GM19468 (cell line): ENCODE results near the gene GATA5.

ENCODE experiments used
- ATAC-seq: cut with Tn5 transposase; IDR thresholded peaks from one replicate; pipeline ENCODE4 v1.9.1; 2021; ENCODE audit warnings: mild to moderate bottlenecking, moderate library complexity, moderate number of reproducible peaks; ENCODE audit not compliant: unreplicated experiment; ENCODE audit errors: extremely low read depth

The GATA5 gene

GRCh38 chr20:62458275-62459251, 17.2 kb downstream of the GATA5 start:
- no peak for ATAC-seq

GRCh38 chr20:62457831-62458230, 18.0 kb downstream of the GATA5 start:
- ATAC-seq = no peak

- ATAC-seq = no peak
These were observed 18.7 kb downstream of the GATA5 start for GRCh38 chr20:62457098-62457497.

GRCh38 chr20:62455929-62456328, 19.9 kb downstream of the GATA5 start:
- no peak for ATAC-seq

GRCh38 chr20:62454904-62455636, 20.7 kb downstream of the GATA5 start:
- no peak for ATAC-seq

GRCh38 chr20:62453186-62453808, 22.5 kb downstream of the GATA5 start:
- no peak for ATAC-seq

- no peak for ATAC-seq
These were observed 23.2 kb downstream of the GATA5 start for GRCh38 chr20:62452475-62453095.

- ATAC-seq = no peak
These were observed 23.8 kb downstream of the GATA5 start for GRCh38 chr20:62451970-62452369.

GRCh38 chr20:62451156-62451767, 24.5 kb downstream of the GATA5 start:
- no peak for ATAC-seq

GRCh38 chr20:62449951-62450691, 25.7 kb downstream of the GATA5 start:
- no peak for ATAC-seq

- ATAC-seq = no peak
These were observed 27.0 kb downstream of the GATA5 start for GRCh38 chr20:62448788-62449187.

- no peak for ATAC-seq
These were observed 27.8 kb downstream of the GATA5 start for GRCh38 chr20:62448038-62448437.

GRCh38 chr20:62446888-62447869, 28.6 kb downstream of the GATA5 start:
- ATAC-seq = no peak

GRCh38 chr20:62446481-62446880, 29.3 kb downstream of the GATA5 start:
- no peak for ATAC-seq

- no peak for ATAC-seq
These were observed 30.0 kb downstream of the GATA5 start for GRCh38 chr20:62445553-62446340.

GRCh38 chr20:62444286-62444685, 31.5 kb downstream of the GATA5 start:
- ATAC-seq = no peak

- ATAC-seq = no peak
These were observed 33.7 kb downstream of the GATA5 start for GRCh38 chr20:62441987-62442539.
